ENCODE measurements around the gene PTPRN2.
"Not testable (repeated sequence)": the region's sequence is repeated elsewhere in the genome, so short reads cannot be mapped to it uniquely, and the experiment has no call there.

Gene PTPRN2

GRCh38 chr7:158377800-158378623, 209.6 kb downstream of the PTPRN2 start:
- no peak for DNase-seq

DNA sequence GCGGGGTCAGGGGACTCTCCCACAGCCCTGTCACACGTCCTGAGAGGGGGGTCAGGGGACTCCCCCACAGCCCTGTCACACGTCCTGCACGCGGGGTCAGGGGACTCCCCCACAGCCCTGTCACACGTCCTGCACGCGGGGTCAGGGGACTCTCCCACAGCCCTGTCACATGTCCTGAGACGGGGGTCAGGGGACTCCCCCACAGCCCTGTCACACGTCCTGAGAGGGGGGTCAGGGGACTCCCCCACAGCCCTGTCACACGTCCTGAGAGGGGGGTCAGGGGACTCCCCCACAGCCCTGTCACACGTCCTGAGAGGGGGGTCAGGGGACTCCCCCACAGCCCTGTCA, 210.8 kb downstream of the PTPRN2 start:
- DNase-seq: not testable (repeated sequence)

DNA sequence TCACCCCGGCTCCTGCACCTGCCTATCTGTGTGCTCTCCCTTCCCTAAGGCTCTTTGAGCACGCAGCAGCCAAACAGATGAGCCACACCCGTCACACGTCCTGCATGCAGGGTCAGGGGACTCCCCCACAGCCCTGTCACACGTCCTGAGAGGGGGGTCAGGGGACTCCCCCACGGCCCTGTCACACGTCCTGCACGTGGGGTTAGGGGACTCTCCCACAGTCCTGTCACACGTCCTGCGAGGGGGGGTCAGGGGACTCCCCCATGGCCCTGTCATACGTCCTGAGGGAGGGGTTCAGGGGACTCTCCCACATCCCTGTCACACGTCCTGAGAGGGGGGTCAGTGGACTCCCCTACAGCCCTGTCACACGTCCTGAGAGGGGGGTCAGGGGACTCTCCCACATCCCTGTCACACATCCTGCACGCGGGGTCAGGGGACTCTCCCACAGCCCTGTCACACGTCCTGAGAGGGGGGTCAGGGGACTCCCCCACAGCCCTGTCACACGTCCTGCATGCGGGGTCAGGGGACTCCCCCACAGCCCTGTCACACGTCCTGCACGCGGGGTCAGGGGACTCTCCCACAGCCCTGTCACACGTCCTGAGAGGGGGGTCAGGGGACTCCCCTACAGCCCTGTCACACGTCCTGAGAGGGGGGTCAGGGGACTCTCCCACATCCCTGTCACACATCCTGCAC, 211.3 kb downstream of the PTPRN2 start:
- DNase-seq: not testable (repeated sequence)

GRCh38 chr7:158375034-158375433, 212.6 kb downstream of the PTPRN2 start:
- DNase-seq: no peak

- DNase-seq: no peak
These were observed 213.0 kb downstream of the PTPRN2 start for GRCh38 chr7:158374586-158374985.

- DNase-seq: no peak
These were observed 213.5 kb downstream of the PTPRN2 start for GRCh38 chr7:158374146-158374545.

- DNase-seq: no peak
These were observed 214.0 kb downstream of the PTPRN2 start for GRCh38 chr7:158373476-158374133.

DNA sequence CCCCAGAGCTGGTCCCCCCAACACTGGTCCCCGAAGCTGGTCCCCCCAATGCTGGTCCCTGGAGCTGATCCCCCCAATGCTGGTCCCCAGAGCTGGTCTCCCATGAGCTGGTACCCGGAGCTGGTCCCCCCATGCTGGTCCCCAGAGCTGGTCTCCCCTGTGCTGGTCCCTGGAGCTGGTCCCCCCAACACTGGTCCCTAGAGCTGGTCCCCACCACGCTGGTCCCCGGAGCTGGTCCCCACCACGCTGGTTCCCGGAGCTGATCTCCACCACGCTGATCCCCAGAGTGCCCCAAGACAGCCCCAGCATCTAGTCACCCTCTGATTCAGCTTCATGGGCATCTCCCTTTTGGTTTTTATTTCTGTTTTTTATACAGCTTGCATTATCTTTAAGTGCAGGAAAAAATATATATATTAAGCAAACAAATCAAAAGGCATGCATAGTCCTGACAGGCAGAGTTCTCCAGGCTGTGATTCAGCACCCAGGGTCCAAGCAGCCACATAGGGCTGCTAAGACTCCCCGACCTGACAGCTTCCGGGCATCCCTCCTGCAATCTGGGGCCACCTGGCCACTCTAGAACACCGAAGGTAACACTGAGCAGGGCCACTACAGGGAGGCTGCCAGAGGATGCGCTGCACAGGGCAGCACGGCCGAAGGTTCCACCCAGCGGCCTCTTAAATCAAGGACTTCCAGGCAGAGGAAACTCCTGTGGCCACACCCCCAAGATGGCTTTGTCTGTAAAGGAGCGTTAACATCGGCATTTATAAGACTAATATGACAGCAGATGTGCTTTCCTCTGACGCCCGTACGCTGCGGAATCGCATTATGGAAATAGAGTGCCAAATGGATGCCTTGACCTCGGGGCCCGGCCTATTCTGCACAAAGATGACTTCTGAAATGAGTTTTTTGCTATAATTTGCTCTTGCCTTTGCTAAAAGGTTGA, 215.0 kb downstream of the PTPRN2 start:
- DNase-seq: no peak

DNA sequence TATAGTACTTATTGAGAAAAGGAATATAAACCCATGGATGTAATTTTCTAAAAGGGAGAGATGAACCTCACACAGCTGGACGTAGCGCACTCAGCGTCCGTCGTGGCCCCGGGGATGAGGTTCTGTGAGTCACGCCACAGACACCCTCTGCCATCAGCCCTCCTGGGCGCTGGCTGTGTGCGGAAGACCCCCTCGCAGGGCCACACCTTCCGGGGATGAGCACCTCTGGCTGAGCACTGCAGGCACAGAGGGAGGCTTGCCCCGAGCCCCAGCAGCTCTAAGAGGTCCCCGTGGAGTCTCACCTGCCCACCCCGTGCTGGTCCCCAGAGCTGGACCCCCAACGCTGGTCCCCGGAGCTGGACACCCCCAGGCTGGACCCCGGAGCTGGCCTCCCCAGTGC, 215.8 kb downstream of the PTPRN2 start:
- DNase-seq: no peak

GRCh38 chr7:158369866-158370265, 217.8 kb downstream of the PTPRN2 start:
- DNase-seq: no peak

DNA sequence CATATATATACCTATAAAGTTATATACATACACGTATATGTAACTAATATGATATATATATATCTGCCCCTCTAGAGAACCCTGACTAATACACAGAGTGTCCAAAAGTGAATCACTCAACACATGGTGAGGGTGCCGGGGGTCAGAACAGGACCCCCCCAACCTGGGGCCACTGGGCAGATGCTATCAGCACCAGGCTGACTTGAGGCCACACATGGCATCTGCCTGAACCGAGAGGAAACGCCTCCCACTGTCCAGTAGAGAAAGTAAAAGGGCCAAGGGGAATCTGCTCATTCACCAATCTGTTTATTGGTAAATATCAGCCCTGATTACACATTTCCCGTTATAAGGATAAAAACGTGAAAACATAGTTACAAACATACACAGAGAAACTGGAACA, 218.3 kb downstream of the PTPRN2 start:
- no peak for DNase-seq

DNA sequence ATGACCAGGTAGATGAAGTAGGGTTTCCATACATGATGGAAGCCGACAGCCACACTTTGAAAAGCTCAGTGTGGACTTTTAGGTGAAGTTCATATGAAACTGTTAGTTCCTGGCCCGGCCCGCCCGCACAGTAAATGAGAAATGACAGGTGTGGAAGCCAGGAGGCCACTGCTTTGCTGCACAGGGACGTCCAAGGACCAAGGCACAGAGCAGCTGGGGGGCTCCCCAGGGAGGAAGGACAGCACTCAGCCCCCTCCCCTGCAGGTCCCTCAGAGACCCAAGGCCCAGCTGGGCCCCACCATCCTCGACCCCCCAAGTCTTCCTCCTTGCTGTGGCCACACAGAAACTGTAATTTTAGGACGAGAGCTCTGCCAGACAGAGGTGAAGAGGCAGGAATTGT, 219.2 kb downstream of the PTPRN2 start:
- DNase-seq: no peak

- no peak for DNase-seq
These were observed 220.0 kb downstream of the PTPRN2 start for GRCh38 chr7:158367634-158367982.

- DNase-seq: no peak
These were observed 220.5 kb downstream of the PTPRN2 start for GRCh38 chr7:158366916-158367633.

DNA sequence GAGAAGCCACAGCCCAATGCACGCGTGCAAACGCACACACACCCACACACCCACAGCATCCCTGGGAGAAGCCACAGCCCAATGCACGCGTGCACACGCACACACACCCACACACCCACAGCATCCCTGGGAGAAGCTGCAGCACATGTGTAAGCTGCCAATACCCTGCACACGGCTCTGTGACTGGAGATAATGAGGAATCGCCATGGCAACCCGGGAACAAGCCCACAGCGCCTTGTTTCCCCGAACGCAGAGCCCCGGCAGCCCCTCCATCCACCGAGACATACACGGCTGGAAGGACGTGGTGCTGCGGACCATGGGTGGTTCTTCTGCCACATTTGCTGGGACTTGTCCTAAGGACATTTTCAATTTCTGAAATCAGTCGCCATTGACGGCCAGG, 221.3 kb downstream of the PTPRN2 start:
- DNase-seq: no peak

- no peak for DNase-seq
These were observed 222.4 kb downstream of the PTPRN2 start for GRCh38 chr7:158365267-158365666.

GRCh38 chr7:158364451-158364850, 223.2 kb downstream of the PTPRN2 start:
- DNase-seq: no peak

GRCh38 chr7:158362912-158363905, 224.4 kb downstream of the PTPRN2 start:
- no peak for DNase-seq

GRCh38 chr7:158362001-158362400, 225.6 kb downstream of the PTPRN2 start:
- DNase-seq: no peak

DNA sequence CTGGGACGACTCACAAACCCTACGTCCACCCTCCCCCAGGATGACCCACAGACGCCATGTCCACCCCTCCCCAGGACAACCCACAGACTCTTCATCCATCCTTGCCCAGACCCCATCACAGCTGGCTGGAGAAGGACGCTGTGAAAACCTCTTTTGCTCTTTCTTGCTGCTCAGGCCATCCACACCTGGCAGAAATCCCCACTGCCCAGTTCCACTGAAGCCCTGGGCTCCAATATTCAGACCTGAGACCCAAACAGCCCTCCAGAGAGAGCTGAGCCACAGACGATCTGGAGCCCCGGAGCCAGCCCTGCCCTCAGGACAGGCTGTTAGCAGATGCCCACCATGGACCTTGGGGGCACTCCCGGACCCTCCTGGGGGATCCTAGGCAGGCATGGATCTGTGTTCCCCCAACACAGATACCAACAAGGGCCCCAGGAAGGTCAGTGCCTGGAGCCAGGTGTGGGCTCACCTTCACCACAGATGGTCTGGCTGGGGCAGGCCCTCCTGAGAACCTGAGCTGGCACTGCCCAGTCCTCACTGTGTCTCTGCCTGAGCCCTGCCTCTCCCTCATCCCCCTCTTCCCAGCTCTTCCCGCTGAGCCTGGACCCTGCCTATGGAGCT, 226.2 kb downstream of the PTPRN2 start:
- no peak for DNase-seq

All from activated CD4-positive, alpha-beta T cell treated with anti-CD3 and anti-CD28 coated beads, Interleukin-2, Interleukin-6, amounts not matched to agents 100 ng/mL and 50 ng/mL, durations not matched to agents 16 hours and 8 hours (primary cell).